ENCODE measurements around the gene POLR3C.

The POLR3C gene

GRCh38 chr1:145874646-145875045 lies 50.6 kb downstream of the POLR3C start:
- FAIRE-seq (no peak), DNase-seq (ENCODE audit: insufficient read length, low spot score) (no peak)
- TF ChIP-seq CTCF (IDR thresholded peaks at IDR 0.05; ENCODE audit: insufficient read depth, missing control alignments), result no peak

GRCh38 chr1:145877923-145878486 lies 54.0 kb downstream of the POLR3C start:
- no peak for TF ChIP-seq CTCF (IDR thresholded peaks at IDR 0.05; ENCODE audit: insufficient read depth, missing control alignments)
- no peak for DNase-seq (ENCODE audit: insufficient read length, low spot score)
- FAIRE-seq, result no peak

- no peak for FAIRE-seq
- DNase-seq (ENCODE audit: insufficient read length, low spot score), result no peak
- no peak for TF ChIP-seq CTCF (IDR thresholded peaks at IDR 0.05; ENCODE audit: insufficient read depth, missing control alignments)
These were observed 54.7 kb downstream of the POLR3C start for GRCh38 chr1:145878724-145879123.

GRCh38 chr1:145879775-145880174 lies 55.8 kb downstream of the POLR3C start:
- FAIRE-seq (no peak), DNase-seq (ENCODE audit: insufficient read length, low spot score) (no peak)
- TF ChIP-seq CTCF (IDR thresholded peaks at IDR 0.05; ENCODE audit: insufficient read depth, missing control alignments), result no peak

- TF ChIP-seq CTCF (IDR thresholded peaks at IDR 0.05; ENCODE audit: insufficient read depth, missing control alignments), result no peak
- FAIRE-seq (no peak), DNase-seq (ENCODE audit: insufficient read length, low spot score) (no peak)
These were observed 60.7 kb downstream of the POLR3C start for GRCh38 chr1:145884675-145885074.

GRCh38 chr1:145885738-145886287 lies 61.8 kb downstream of the POLR3C start, which contains the start of gene ANKRD35:
Gene ANKRD35 (minus strand): TSS chr1:145885866. CDS start chr1:145885758, 108 bp downstream.
- DNase-seq (ENCODE audit: insufficient read length, low spot score) (peak; percentile 99), FAIRE-seq (no peak)
- TF ChIP-seq CTCF (IDR thresholded peaks at IDR 0.05; ENCODE audit: insufficient read depth, missing control alignments), result no peak

GRCh38 chr1:145886390-145886789 lies 62.4 kb downstream of the POLR3C start:
- TF ChIP-seq CTCF (IDR thresholded peaks at IDR 0.05; ENCODE audit: insufficient read depth, missing control alignments), result no peak
- FAIRE-seq (no peak), DNase-seq (ENCODE audit: insufficient read length, low spot score) (no peak)

All from D721Med (cell line).